GM10266 (cell line): ENCODE results near the gene CDK8.
"Not testable (repeated sequence)": the region's sequence is repeated elsewhere in the genome, so short reads cannot be mapped to it uniquely, and the experiment has no call there.

Experiments
- DNase-seq: peaks from one replicate; pipeline ENCODE4 v3.0.0; 2012; ENCODE audit errors: extremely low spot score
- TF ChIP-seq, protein P1 (sequence below): IDR thresholded peaks from 2 replicates; pipeline ENCODE4 v1.5.1; 2012; ENCODE audit warnings: mild to moderate bottlenecking, low read depth; ENCODE audit not compliant: control insufficient read depth, insufficient read depth; ENCODE audit errors: missing control alignments

Gene CDK8

DNA sequence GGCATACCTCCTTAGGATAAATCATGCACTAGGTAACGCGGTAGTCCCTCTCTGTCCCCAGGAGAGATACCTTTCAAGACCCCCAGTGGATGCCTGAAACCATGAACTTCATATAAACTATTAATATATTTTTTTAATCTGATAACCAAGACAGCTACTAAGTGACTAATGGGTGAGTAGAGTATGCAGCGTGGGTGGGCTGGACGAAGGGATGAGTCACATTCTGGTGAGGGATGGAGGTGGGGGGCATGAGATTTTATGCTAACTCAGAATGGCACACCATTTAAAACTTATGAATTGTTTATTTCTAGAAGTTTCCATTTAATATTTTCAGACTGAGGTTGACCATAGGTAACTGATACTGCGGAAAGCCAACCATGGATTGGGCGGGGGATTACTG, 46.2 kb downstream of the CDK8 start:
- no peak for DNase-seq
- TF ChIP-seq, protein P1, sequence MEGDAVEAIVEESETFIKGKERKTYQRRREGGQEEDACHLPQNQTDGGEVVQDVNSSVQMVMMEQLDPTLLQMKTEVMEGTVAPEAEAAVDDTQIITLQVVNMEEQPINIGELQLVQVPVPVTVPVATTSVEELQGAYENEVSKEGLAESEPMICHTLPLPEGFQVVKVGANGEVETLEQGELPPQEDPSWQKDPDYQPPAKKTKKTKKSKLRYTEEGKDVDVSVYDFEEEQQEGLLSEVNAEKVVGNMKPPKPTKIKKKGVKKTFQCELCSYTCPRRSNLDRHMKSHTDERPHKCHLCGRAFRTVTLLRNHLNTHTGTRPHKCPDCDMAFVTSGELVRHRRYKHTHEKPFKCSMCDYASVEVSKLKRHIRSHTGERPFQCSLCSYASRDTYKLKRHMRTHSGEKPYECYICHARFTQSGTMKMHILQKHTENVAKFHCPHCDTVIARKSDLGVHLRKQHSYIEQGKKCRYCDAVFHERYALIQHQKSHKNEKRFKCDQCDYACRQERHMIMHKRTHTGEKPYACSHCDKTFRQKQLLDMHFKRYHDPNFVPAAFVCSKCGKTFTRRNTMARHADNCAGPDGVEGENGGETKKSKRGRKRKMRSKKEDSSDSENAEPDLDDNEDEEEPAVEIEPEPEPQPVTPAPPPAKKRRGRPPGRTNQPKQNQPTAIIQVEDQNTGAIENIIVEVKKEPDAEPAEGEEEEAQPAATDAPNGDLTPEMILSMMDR: no peak

DNA sequence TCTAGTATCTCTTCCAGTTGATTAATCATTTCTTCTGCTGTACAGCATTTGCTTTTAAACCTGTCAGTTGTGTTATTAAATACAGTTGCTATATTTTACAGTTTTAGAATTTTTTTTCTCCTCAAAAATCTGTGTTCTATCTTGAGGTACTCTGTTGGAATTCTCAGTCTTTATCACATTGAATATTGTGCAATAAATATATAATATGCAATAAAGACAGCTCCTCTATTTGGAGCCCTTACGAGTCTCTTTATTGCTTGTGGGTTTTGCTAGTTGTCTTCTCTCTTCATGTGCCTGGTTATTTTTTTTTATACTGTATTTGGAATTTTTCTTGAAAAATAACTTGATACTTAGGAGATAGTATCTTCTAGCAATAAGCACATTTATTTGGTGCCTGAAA, 51.7 kb downstream of the CDK8 start:
- DNase-seq: no peak

DNA sequence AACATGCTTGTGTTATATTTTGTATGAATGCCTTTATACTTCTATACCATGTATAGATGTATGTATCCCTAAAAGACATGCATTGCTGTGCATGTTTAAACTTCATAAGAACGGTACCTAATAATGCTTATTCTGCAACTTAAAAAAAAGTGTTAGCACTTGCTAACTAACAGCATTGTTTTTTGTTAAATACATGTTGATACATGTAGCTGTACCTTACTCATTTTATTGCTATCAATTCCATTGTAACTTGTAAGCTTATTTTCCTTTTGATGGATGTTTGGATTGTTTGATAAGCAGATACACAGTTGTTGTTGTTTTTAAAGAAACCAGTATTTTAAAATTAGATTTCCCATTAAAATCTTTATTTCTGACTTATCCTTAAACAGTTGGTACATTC, 53.8 kb downstream of the CDK8 start:
- DNase-seq: no peak
- TF ChIP-seq, protein P1: no peak

More for the DNA sequence above, 51.7 kb downstream of the CDK8 start:
- TF ChIP-seq, protein P1: no peak

DNA sequence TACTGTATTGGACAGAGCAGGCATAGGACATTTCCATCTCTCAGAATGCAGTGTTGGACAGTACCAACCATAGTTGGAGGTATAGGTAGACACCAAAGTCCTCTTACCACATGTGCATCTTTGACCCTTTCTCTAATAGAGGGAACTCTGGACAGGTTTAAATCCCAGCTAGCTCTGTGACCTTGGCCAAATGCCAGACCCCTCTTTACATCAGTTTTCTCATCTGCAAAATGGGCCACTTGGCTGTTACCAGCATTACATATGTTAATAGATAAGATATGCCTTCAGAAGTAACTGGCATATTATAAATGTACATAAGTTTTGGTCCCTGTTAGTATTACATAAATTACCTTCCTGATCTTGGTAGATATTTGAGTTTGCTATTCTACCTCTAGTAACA, 54.3 kb downstream of the CDK8 start:
- no peak for DNase-seq
- TF ChIP-seq, protein P1: no peak

DNA sequence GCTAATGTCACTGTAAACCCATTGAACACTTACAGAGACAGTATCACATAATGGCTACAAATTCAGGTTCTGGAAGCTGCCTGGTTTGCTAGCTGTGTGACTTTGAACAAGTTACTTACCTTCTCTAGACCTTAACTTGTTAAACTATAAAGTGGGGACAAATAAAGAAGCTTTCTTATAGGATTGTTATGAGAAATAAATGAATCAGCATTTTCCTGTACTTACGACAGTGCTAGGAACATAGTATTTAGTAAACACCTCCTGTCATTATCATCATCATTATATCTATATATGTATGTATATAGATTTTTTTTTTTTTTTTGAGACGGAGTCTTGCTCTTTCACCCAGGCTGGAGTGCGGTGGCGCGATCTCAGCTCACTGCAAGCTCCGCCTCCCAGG, 54.9 kb downstream of the CDK8 start:
- DNase-seq: no peak
- TF ChIP-seq, protein P1: no peak

DNA sequence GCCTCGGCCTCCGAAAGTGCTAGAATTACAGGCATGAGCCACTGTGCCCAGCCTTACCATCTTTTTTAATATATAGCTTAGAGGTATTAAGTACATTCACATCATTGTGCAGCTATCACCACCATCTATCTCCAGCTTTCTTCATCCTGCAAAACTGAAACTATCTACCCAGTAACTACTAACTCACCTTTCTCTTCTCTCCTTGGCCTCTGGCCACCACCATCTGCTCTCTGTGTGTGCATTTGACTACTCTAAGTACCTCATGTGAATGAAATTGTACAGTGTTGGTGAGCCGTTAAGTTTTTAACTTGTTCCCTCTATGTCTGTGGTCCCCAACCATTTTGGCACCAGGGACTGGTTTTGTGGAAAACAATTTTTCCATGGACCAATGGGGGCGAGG, 56.1 kb downstream of the CDK8 start:
- TF ChIP-seq, protein P1: no peak
- DNase-seq: no peak

DNA sequence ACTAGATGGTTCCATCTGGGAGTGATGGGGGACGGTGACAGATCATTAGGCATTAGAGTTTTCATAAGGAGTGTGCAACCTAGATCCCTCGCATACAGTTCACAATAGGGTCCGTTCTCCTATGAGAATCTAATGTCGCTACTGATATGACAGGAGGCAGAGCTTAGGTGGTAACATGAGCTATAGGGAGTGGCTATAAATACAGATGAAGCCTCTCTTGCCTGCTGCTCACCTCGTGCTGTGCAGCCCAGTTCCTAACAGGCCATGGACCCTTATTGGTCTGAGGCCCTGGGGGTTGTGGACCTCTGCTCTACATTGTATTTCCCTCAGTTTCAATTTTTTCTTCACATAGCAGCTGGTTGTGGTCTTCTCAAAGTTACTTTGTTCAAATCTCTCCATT, 56.5 kb downstream of the CDK8 start:
- no peak for DNase-seq
- TF ChIP-seq, protein P1: no peak

DNA sequence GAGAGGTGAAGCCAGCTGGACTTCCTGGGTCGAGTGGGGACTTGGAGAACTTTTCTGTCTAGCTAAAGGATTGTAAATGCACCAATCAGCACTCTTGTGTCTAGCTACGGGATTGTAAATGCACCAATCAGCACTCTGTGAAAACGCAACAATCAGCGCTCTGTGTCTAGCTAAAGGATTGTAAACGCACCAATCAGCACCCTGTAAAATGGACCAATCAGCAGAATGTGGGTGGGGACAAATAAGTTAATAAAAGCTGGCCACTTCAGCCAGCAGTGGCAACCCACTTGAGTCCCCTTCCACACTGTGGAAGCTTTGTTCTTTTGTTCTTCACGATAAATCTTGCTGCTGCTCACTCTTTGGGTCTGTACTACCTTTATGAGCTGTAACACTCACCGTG, 58.1 kb downstream of the CDK8 start:
- DNase-seq: not testable (repeated sequence)

DNA sequence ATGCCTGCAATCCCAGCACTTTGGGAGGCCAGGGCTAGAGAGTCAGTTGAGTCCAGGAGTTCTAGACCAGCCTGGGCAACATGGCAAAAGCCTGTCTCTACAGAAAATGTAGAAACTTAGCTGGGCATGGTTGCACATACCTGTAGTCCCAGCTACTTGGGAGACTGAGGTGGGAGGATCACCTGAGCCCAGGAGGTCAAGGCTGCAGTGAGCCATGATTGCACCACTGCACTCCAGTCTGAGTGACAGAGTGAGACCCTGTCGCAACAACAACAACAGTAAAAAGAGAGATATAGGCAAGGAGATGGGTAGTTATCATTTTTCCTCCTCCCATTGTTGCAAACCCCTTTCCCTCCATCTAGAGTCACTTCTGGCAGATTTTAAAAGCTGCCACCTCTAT, 62.2 kb downstream of the CDK8 start:
- not testable (repeated sequence) for DNase-seq
